Endothelial cell of umbilical vein (primary cell): ENCODE measurements around the gene GRAMD1B.

Experiments
- EZH2 ChIP-seq: IDR thresholded peaks from 2 replicates; pipeline ENCODE4 v1.6.1; 2012; ENCODE audit warnings: borderline replicate concordance, low read depth, mild to moderate bottlenecking, moderate library complexity, low read length, inconsistent platforms; ENCODE audit not compliant: severe bottlenecking
- GATA2 ChIP-seq: IDR thresholded peaks from 2 replicates; pipeline ENCODE4 v1.7.0; 2011; ENCODE audit warnings: low read depth, mild to moderate bottlenecking, moderate library complexity, mixed read lengths, low read length; ENCODE audit not compliant: insufficient read length, insufficient read depth

DNA sequence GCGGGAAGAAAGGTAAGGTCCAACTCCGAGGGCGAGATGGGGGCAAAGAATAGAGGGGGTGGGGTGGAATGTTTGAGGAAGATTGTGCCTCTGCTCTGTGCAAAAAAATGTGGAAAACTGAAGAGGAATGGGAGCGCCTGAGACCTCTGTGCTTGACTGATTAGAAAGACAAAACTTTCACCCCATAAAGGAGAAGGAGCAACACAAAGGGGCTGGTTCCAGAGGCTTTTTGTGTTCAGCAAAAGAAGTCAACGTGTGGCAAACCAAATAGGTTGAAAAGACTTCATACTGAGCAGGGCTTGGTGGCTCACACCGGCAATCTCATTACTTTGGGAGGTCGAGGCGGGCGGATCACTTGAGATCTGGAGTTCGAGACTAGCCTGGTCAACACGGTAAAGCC, 50.8 kb downstream of the GRAMD1B start:
- no peak for TF ChIP-seq EZH2
- no peak for TF ChIP-seq GATA2
